ENCODE results near the gene DDX21.
A peak's percentile ranks its signal among the peaks of the same experiment; 100 is the strongest.

DDX21 gene

GRCh38 chr10:69025370-69025896, 69.5 kb downstream of the DDX21 start:
- no peak overlapping the region for H3K4me3 ChIP-seq (ENCODE audit: low read depth, low read length)
- H3K27me3 ChIP-seq (ENCODE audit: insufficient read depth, low read depth, severe bottlenecking) = no peaks in the 10 kb centered on the region
- H3K9me3 ChIP-seq (ENCODE audit: severe bottlenecking) = peaks cover 5% of the 10 kb centered on the region
- no peak overlapping the region for H3K27ac ChIP-seq
- no peaks in the 10 kb centered on the region for H3K36me3 ChIP-seq
- DNase-seq = peak; percentile 52
- TF ChIP-seq CTCF (IDR thresholded peaks at IDR 0.05; ENCODE audit: low read depth, low read length) = no peak

GRCh38 chr10:69033256-69033655, 77.3 kb downstream of the DDX21 start:
- H3K4me3 ChIP-seq (ENCODE audit: low read depth, low read length) = no peak overlapping the region
- no peak for TF ChIP-seq CTCF (IDR thresholded peaks at IDR 0.05; ENCODE audit: low read depth, low read length)
- DNase-seq = no peak
- no peak overlapping the region for H3K27ac ChIP-seq
- H3K9me3 ChIP-seq (ENCODE audit: severe bottlenecking) = peaks cover 8% of the 10 kb centered on the region
- H3K27me3 ChIP-seq (ENCODE audit: insufficient read depth, low read depth, severe bottlenecking) = no peaks in the 10 kb centered on the region
- H3K36me3 ChIP-seq = no peaks in the 10 kb centered on the region

Data from WERI-Rb-1 (cell line).